ENCODE results near the gene NUDT8. TPM values are rescaled to one million over a fixed set of nuclear protein-coding genes. Genes with fewer than 3 reads are reported as not detected.

Gene NUDT8
- total RNA-seq, 1 donor from 2014 or later: 5.3 TPM

DNA sequence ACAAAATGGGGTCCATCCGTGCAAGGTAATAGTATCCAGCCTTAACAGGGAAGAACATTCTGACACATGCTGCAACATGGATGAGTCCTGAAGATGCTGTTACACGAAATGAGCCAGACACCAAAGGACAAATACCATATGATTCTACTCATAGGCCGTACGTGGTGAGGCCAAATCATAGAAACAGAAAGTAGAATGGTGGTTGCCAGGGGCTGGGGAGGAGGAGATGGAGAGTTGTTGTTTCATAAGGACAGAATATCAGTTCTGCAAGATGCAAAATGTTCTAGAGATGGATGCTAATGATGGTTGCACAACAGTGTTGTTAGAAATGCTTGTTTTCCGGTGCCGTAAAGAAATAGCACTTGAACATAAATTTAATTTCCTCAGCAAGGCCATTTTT, 7.2 kb upstream of the NUDT8 start:
- DNase-seq: no peak
- intact Hi-C loops (cut with micrococcal nuclease): no loop called here
- no peaks in the 10 kb centered on the region for H3K27me3 Mint-ChIP-seq
- ChIA-PET POLR2A (no interaction called here), CTCF (no interaction called here)
- H3K36me3 Mint-ChIP-seq (ENCODE audit: low read depth): no peaks in the 10 kb centered on the region
- TF ChIP-seq, protein P1, sequence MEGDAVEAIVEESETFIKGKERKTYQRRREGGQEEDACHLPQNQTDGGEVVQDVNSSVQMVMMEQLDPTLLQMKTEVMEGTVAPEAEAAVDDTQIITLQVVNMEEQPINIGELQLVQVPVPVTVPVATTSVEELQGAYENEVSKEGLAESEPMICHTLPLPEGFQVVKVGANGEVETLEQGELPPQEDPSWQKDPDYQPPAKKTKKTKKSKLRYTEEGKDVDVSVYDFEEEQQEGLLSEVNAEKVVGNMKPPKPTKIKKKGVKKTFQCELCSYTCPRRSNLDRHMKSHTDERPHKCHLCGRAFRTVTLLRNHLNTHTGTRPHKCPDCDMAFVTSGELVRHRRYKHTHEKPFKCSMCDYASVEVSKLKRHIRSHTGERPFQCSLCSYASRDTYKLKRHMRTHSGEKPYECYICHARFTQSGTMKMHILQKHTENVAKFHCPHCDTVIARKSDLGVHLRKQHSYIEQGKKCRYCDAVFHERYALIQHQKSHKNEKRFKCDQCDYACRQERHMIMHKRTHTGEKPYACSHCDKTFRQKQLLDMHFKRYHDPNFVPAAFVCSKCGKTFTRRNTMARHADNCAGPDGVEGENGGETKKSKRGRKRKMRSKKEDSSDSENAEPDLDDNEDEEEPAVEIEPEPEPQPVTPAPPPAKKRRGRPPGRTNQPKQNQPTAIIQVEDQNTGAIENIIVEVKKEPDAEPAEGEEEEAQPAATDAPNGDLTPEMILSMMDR (IDR thresholded peaks at IDR 0.05): no peak
- H3K27ac Mint-ChIP-seq: no peak overlapping the region
- ATAC-seq (ENCODE audit: low read depth): no peak
- H3K9me3 Mint-ChIP-seq: no peaks in the 10 kb centered on the region
- H3K4me3 Mint-ChIP-seq: no peak overlapping the region
- H3K4me1 Mint-ChIP-seq: peaks cover 3% of the 10 kb centered on the region

DNA sequence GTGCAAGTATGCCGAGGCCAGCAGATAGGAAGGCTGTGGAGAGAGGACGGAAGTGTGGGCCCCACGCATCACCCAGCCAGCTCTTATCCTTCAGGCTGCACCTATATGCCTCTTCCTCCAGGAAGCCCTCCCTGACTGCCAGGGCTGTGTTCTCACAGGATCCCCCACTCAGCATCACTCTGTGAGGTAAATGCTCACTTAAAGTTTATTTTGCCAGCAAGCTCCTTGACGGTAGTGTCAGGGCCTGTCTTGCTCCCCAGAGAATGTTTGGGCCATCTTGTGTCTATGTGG, 5.4 kb upstream of the NUDT8 start:
- Mint-ChIP-seq H3K9me3 (no peaks in the 10 kb centered on the region), H3K4me1 (peaks cover 10% of the 10 kb centered on the region), H3K36me3 (ENCODE audit: low read depth) (peaks cover 1% of the 10 kb centered on the region), H3K4me3 (no peak overlapping the region), H3K27me3 (no peaks in the 10 kb centered on the region), H3K27ac (no peak overlapping the region)
- intact Hi-C loops (cut with micrococcal nuclease): no loop called here
- TF ChIP-seq, protein P1 (IDR thresholded peaks at IDR 0.05): no peak
- ChIA-PET CTCF (interaction anchor here (1.9 kb wide), 2 partner anchors 11 to 13 kb away, joined by 6 to 7 read pairs; no protein-coding TSS in a partner anchor), POLR2A (interaction anchor here (0.7 kb wide), 2 partner anchors 21 to 56 kb away, joined by 3 to 7 read pairs; no protein-coding TSS in a partner anchor)
- DNase-seq: no peak
- no peak for ATAC-seq (ENCODE audit: low read depth)

DNA sequence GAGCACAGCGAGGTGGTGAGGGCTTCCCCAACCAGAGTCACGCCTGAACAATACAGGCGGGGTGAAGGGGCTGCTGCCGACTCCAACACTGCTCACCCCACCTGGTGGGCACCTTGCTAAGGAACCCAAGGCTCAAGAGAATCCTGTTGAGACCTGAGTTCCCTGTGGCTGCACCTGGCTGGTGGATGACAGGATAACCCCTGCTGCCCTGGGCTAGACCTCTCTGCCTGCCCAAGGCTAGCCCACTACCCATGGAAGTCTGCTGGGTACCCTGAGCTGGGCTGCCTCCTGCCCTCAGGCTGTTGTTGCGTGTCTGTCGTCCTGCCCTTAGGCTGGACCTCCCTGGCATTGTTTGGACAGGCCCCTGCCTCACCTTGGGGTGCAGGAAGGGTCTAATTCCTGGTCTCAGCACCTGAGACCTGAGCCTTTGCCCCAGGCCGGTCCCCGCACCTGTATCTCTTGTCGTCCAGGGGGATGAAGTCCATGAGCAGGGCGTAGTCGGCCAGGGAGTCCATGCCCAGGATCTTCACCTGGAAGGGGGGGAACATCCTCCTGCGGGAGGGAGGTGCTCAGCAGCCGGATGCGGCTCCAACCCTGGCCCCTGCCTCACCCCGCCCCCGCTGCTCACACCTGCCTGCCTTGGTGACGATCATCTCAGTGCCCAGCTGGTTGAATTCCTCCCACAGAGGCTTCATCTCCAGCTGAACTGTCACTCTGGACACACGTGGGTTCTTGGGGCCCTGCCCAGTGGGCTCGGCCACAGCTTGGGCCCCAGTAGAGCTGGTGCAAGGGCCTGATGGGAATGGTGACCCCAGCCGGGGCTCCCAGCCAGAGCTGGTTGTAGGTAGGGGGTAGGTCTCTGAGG, 4.9 kb upstream of the NUDT8 start:
- TF ChIP-seq, protein P1 (IDR thresholded peaks at IDR 0.05): no peak
- DNase-seq (no peak), ATAC-seq (ENCODE audit: low read depth) (no peak)
- no peaks in the 10 kb centered on the region for H3K9me3 Mint-ChIP-seq
- POLR2A ChIA-PET: interaction anchor here (0.7 kb wide), 1 partner anchor 20 kb away, joined by 3 read pairs; no protein-coding TSS in a partner anchor
- peaks cover 7% of the 10 kb centered on the region for H3K4me1 Mint-ChIP-seq
- intact Hi-C loops (cut with micrococcal nuclease): loop anchor here (5.0 kb wide), 3 partner anchors 83 to 282 kb away; partner anchors contain the start of genes POLD4, PPP1CA and TBC1D10C
- H3K27ac Mint-ChIP-seq: no peak overlapping the region
- H3K4me3 Mint-ChIP-seq: no peak overlapping the region
- CTCF ChIA-PET: interaction anchor here (1.9 kb wide), 2 partner anchors 11 to 14 kb away, joined by 6 to 7 read pairs; no protein-coding TSS in a partner anchor
- peaks cover 1% of the 10 kb centered on the region for H3K36me3 Mint-ChIP-seq (ENCODE audit: low read depth)
- no peaks in the 10 kb centered on the region for H3K27me3 Mint-ChIP-seq

DNA sequence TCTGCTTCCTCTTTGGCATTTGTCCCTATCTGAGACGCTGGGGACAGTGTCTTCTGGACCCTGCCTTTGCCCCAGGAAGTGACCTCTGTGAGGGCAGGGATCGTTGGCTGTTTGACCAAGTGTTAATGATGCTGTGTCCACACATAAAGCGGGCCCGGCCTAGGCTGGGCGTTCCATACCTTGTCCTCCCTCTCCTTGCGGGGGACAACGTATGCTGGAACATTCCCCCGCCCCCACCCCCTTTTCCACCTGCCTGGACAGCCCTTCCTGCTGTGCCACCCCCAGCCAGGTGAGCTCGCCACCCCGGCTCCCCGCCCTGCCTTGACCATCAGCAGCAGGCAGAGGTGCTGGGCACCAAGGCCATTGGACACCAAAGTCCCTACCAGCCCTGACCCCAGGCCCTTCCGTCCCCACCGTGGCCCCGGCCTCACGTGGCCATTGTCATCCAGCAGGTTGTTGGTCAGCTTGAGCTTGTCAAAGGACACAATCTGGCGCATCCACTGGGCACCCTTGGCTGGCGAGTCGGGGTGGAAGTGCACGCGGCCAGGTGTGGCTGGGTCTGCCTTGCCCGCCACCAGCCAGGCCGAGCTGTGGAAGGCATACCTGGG, 4.1 kb upstream of the NUDT8 start:
- POLR2A ChIA-PET: no interaction called here
- H3K27me3 Mint-ChIP-seq: no peaks in the 10 kb centered on the region

More for the DNA sequence above, 4.1 kb upstream of the NUDT8 start:
- ATAC-seq (ENCODE audit: low read depth) (no peak), DNase-seq (no peak)
- H3K4me1 Mint-ChIP-seq: peaks cover 11% of the 10 kb centered on the region
- CTCF ChIA-PET: no interaction called here
- intact Hi-C loops (cut with micrococcal nuclease): loop anchor here (5.0 kb wide), 3 partner anchors 83 to 282 kb away; partner anchors contain the start of genes POLD4, PPP1CA and TBC1D10C
- no peak overlapping the region for H3K4me3 Mint-ChIP-seq
- H3K36me3 Mint-ChIP-seq (ENCODE audit: low read depth): peaks cover 1% of the 10 kb centered on the region
- TF ChIP-seq, protein P1 (IDR thresholded peaks at IDR 0.05): no peak
- H3K9me3 Mint-ChIP-seq: no peaks in the 10 kb centered on the region
- no peak overlapping the region for H3K27ac Mint-ChIP-seq

All from activated B cell treated with CpG ODN at 0.5 μM for 24 hours (primary cell).